ENCODE measurements around the gene MRPS34. TPM values are rescaled to one million over a fixed set of nuclear protein-coding genes. Genes with fewer than 3 reads are reported as not detected.

MRPS34 gene
- total and polyA plus RNA-seq, 9 of the 15 experiments (the other 6 are each of a cell fraction or from before 2014, with no cell fraction given) = 5.2 to 334 (median 92.8) TPM

DNA sequence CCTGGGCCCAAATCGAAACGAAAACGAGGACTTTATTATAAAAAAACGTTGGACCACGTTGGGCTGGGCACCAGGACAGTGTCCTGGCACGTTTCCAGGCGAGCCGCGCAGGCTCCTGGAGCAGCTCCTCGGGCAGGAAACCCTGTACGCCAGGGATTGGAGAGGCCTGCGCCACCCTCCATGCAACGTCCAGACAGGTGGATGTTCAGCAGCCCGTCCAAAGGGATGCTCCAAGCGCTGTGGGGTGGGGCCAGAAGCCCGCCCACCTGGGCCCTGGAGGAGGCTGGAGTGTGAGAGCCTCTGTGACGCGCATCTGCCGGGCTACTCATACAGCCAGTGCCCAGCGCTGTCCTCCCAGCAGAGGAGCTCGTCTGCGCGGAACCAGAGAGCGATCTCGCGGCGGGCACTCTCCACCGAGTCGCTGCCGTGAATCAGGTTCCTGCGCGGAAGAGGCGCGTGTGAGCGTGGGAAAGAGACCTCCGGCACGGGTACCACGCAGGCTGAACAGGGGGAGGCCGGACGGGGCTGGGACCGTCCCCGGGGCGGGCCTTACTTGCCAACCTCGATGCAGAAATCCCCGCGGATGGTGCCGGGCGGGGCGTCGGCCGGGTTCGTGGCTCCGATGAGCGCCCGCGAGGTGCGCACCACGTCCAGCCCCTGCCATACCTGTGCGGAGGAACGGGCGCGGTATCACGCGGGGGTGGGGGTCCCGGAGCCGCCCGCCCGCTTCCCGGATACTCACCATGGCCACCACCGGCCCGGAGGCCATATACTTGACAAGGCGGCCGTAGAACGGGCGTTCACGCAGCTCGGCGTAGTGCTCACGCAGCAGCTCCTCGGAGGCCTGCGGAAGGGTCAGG is 2.4 kb downstream of the MRPS34 start (continued):
- TF ChIP-seq, protein P1, sequence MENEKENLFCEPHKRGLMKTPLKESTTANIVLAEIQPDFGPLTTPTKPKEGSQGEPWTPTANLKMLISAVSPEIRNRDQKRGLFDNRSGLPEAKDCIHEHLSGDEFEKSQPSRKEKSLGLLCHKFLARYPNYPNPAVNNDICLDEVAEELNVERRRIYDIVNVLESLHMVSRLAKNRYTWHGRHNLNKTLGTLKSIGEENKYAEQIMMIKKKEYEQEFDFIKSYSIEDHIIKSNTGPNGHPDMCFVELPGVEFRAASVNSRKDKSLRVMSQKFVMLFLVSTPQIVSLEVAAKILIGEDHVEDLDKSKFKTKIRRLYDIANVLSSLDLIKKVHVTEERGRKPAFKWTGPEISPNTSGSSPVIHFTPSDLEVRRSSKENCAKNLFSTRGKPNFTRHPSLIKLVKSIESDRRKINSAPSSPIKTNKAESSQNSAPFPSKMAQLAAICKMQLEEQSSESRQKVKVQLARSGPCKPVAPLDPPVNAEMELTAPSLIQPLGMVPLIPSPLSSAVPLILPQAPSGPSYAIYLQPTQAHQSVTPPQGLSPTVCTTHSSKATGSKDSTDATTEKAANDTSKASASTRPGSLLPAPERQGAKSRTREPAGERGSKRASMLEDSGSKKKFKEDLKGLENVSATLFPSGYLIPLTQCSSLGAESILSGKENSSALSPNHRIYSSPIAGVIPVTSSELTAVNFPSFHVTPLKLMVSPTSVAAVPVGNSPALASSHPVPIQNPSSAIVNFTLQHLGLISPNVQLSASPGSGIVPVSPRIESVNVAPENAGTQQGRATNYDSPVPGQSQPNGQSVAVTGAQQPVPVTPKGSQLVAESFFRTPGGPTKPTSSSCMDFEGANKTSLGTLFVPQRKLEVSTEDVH (IDR thresholded peaks at IDR 0.05; ENCODE audit: low read depth, partially characterized antibody) = peak; percentile 51
- TF ChIP-seq, protein P2, sequence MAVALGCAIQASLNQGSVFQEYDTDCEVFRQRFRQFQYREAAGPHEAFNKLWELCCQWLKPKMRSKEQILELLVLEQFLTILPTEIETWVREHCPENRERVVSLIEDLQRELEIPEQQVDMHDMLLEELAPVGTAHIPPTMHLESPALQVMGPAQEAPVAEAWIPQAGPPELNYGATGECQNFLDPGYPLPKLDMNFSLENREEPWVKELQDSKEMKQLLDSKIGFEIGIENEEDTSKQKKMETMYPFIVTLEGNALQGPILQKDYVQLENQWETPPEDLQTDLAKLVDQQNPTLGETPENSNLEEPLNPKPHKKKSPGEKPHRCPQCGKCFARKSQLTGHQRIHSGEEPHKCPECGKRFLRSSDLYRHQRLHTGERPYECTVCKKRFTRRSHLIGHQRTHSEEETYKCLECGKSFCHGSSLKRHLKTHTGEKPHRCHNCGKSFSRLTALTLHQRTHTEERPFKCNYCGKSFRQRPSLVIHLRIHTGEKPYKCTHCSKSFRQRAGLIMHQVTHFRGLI (CRISPR knock-in tag; IDR thresholded peaks at IDR 0.05) = no peak
- no peak for TF ChIP-seq PHF20 (IDR thresholded peaks at IDR 0.05; ENCODE audit: partially characterized antibody)
- TF ChIP-seq NRF1 (conservative IDR thresholded peaks at IDR 0.05 in 1 of 2, IDR thresholded peaks at IDR 0.05 in 1 of 2) = peak; percentile 5 to 27; a peak in 2 of 4 replicates
- TF ChIP-seq, protein P3, sequence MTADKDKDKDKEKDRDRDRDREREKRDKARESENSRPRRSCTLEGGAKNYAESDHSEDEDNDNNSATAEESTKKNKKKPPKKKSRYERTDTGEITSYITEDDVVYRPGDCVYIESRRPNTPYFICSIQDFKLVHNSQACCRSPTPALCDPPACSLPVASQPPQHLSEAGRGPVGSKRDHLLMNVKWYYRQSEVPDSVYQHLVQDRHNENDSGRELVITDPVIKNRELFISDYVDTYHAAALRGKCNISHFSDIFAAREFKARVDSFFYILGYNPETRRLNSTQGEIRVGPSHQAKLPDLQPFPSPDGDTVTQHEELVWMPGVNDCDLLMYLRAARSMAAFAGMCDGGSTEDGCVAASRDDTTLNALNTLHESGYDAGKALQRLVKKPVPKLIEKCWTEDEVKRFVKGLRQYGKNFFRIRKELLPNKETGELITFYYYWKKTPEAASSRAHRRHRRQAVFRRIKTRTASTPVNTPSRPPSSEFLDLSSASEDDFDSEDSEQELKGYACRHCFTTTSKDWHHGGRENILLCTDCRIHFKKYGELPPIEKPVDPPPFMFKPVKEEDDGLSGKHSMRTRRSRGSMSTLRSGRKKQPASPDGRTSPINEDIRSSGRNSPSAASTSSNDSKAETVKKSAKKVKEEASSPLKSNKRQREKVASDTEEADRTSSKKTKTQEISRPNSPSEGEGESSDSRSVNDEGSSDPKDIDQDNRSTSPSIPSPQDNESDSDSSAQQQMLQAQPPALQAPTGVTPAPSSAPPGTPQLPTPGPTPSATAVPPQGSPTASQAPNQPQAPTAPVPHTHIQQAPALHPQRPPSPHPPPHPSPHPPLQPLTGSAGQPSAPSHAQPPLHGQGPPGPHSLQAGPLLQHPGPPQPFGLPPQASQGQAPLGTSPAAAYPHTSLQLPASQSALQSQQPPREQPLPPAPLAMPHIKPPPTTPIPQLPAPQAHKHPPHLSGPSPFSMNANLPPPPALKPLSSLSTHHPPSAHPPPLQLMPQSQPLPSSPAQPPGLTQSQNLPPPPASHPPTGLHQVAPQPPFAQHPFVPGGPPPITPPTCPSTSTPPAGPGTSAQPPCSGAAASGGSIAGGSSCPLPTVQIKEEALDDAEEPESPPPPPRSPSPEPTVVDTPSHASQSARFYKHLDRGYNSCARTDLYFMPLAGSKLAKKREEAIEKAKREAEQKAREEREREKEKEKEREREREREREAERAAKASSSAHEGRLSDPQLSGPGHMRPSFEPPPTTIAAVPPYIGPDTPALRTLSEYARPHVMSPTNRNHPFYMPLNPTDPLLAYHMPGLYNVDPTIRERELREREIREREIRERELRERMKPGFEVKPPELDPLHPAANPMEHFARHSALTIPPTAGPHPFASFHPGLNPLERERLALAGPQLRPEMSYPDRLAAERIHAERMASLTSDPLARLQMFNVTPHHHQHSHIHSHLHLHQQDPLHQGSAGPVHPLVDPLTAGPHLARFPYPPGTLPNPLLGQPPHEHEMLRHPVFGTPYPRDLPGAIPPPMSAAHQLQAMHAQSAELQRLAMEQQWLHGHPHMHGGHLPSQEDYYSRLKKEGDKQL (CRISPR knock-in tag; IDR thresholded peaks at IDR 0.05; ENCODE audit: borderline replicate concordance) = 0 out of 2 replicates have a peak, but pooled peaks have one; percentile 10
- no peak for TF ChIP-seq SMARCE1 (IDR thresholded peaks at IDR 0.05)
- TF ChIP-seq FOXJ2 (tag; IDR thresholded peaks at IDR 0.05) = no peak
- no peak for TF ChIP-seq SMARCA4 (IDR thresholded peaks at IDR 0.05)
- no peak for TF ChIP-seq ZZZ3 (IDR thresholded peaks at IDR 0.05)
- no peak for TF ChIP-seq ZNF174 (CRISPR knock-in tag; IDR thresholded peaks at IDR 0.05)
- peak; percentile 20 for TF ChIP-seq FIP1L1 (IDR thresholded peaks at IDR 0.05; ENCODE audit: low read depth, low read length, poor library complexity, severe bottlenecking)
- TF ChIP-seq, protein P4, sequence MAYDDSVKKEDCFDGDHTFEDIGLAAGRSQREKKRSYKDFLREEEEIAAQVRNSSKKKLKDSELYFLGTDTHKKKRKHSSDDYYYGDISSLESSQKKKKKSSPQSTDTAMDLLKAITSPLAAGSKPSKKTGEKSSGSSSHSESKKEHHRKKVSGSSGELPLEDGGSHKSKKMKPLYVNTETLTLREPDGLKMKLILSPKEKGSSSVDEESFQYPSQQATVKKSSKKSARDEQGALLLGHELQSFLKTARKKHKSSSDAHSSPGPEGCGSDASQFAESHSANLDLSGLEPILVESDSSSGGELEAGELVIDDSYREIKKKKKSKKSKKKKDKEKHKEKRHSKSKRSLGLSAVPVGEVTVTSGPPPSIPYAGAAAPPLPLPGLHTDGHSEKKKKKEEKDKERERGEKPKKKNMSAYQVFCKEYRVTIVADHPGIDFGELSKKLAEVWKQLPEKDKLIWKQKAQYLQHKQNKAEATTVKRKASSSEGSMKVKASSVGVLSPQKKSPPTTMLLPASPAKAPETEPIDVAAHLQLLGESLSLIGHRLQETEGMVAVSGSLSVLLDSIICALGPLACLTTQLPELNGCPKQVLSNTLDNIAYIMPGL (CRISPR knock-in tag; IDR thresholded peaks at IDR 0.05) = no peak
